ENCODE measurements around the gene OTOGL.

DNA sequence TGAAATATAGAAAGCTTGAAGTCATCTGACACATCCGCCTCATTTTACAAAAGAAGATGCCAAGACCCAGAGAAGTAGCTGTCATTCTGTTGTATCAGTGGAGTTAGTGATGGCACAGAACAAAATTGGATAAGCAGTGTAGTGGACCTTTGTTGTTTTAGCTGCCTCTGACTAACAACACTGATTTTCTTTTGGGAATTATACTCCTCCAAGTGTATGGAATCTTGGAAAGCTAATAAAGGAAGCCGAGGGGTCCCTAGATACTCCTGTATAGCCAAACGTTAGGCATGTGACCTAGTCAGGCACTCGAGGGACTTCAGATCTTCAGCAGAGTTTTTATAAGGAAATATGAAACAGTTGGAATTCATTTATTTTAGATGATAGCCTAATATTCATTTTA, 94.5 kb downstream of the OTOGL start:
- TF ChIP-seq TAF1 (IDR thresholded peaks at IDR 0.05; ENCODE audit: low read depth) = no peak
- TF ChIP-seq, protein P1, sequence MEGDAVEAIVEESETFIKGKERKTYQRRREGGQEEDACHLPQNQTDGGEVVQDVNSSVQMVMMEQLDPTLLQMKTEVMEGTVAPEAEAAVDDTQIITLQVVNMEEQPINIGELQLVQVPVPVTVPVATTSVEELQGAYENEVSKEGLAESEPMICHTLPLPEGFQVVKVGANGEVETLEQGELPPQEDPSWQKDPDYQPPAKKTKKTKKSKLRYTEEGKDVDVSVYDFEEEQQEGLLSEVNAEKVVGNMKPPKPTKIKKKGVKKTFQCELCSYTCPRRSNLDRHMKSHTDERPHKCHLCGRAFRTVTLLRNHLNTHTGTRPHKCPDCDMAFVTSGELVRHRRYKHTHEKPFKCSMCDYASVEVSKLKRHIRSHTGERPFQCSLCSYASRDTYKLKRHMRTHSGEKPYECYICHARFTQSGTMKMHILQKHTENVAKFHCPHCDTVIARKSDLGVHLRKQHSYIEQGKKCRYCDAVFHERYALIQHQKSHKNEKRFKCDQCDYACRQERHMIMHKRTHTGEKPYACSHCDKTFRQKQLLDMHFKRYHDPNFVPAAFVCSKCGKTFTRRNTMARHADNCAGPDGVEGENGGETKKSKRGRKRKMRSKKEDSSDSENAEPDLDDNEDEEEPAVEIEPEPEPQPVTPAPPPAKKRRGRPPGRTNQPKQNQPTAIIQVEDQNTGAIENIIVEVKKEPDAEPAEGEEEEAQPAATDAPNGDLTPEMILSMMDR (IDR thresholded peaks at IDR 0.05; ENCODE audit: poor library complexity, severe bottlenecking) = no peak
- TF ChIP-seq SMC3 (conservative IDR thresholded peaks at IDR 0.05; ENCODE audit: poor library complexity) = no peak
- TF ChIP-seq EZH2 (IDR thresholded peaks at IDR 0.05; ENCODE audit: borderline replicate concordance, insufficient read depth, low read length, poor library complexity, severe bottlenecking) = no peak
- no peak for TF ChIP-seq REST (IDR thresholded peaks at IDR 0.05; ENCODE audit: borderline replicate concordance)
- no peak for TF ChIP-seq RAD21 (conservative IDR thresholded peaks at IDR 0.05)
- no peak for TF ChIP-seq POLR2AphosphoS5 (IDR thresholded peaks at IDR 0.05)
- no peak for TF ChIP-seq MXI1 (conservative IDR thresholded peaks at IDR 0.05; ENCODE audit: poor library complexity, severe bottlenecking)

All from neural cell (in vitro differentiated cells).